ENCODE results near the gene DPP10. TPM values are rescaled to one million over a fixed set of nuclear protein-coding genes. Genes with fewer than 3 reads are reported as not detected.

The DPP10 gene
- total RNA-seq, 1 experiment from 2014 or later, result not detected

- Histone ChIP-seq H3K27ac (ENCODE audit: low read length) (no peak overlapping the region), H3K27me3 (ENCODE audit: control insufficient read depth, insufficient read depth, low read length) (no peaks in the 10 kb centered on the region), H3K4me1 (ENCODE audit: control insufficient read depth, insufficient read depth, low read length) (no peaks in the 10 kb centered on the region), H3K9me3 (ENCODE audit: control insufficient read depth, insufficient read depth, low read depth, low read length) (no peaks in the 10 kb centered on the region), H3K36me3 (ENCODE audit: control insufficient read depth, insufficient read depth, low read length) (no peaks in the 10 kb centered on the region), H3K4me3 (ENCODE audit: low read depth in 2 of 2, low read length in 2 of 2) (no peak overlapping the region)
- in situ Hi-C loops (cut with HindIII; ENCODE audit: low pct_unique_long_range_greater_than_20kb, low sequenced_read_pairs), result no loop called here
- CTCF ChIA-PET, result no interaction called here
- BruUV-seq (replicated peaks), result no TSS peak
- POLR2A ChIA-PET, result no interaction called here
- intact Hi-C loops (cut with micrococcal nuclease; ENCODE audit: unreplicated experiment), result no loop called here
- ATAC-seq, result no peak
- TF ChIP-seq REST (IDR thresholded peaks at IDR 0.05; ENCODE audit: insufficient read depth in 1 of 2, low read depth in 2 of 2, low read length in 1 of 2), result no peak
- no peak for DNase-seq (ENCODE audit: low read depth, low spot score)
Observed at GRCh38 chr2:114797942-114798341, 355.5 kb downstream of the DPP10 start.

- ChIA-PET CTCF (no interaction called here), POLR2A (no interaction called here)
- Histone ChIP-seq H3K36me3 (ENCODE audit: control insufficient read depth, insufficient read depth, low read length) (no peaks in the 10 kb centered on the region), H3K27me3 (ENCODE audit: control insufficient read depth, insufficient read depth, low read length) (no peaks in the 10 kb centered on the region), H3K4me1 (ENCODE audit: control insufficient read depth, insufficient read depth, low read length) (no peaks in the 10 kb centered on the region), H3K4me3 (ENCODE audit: low read depth in 2 of 2, low read length in 2 of 2) (no peak overlapping the region), H3K27ac (ENCODE audit: low read length) (no peak overlapping the region), H3K9me3 (ENCODE audit: control insufficient read depth, insufficient read depth, low read depth, low read length) (no peaks in the 10 kb centered on the region)
- in situ Hi-C loops (cut with HindIII; ENCODE audit: low pct_unique_long_range_greater_than_20kb, low sequenced_read_pairs) (no loop called here), intact Hi-C loops (cut with micrococcal nuclease; ENCODE audit: unreplicated experiment) (no loop called here)
- BruUV-seq (replicated peaks), result no TSS peak
- DNase-seq (ENCODE audit: low read depth, low spot score), result no peak
- no peak for TF ChIP-seq REST (IDR thresholded peaks at IDR 0.05; ENCODE audit: insufficient read depth in 1 of 2, low read depth in 2 of 2, low read length in 1 of 2)
- TF ChIP-seq CTCF (IDR thresholded peaks at IDR 0.05), result no peak
- no peak for ATAC-seq
Observed at GRCh38 chr2:114800371-114800770, 357.9 kb downstream of the DPP10 start.

- no TSS peak for BruUV-seq (replicated peaks)
Observed at GRCh38 chr2:114805195-114805594, 362.8 kb downstream of the DPP10 start.

More at GRCh38 chr2:114805195-114805594, 362.8 kb downstream of the DPP10 start:
- CTCF ChIA-PET, result no interaction called here
- Histone ChIP-seq H3K27ac (ENCODE audit: low read length) (no peak overlapping the region), H3K27me3 (ENCODE audit: control insufficient read depth, insufficient read depth, low read length) (no peaks in the 10 kb centered on the region), H3K36me3 (ENCODE audit: control insufficient read depth, insufficient read depth, low read length) (no peaks in the 10 kb centered on the region), H3K4me3 (ENCODE audit: low read depth in 2 of 2, low read length in 2 of 2) (no peak overlapping the region), H3K9me3 (ENCODE audit: control insufficient read depth, insufficient read depth, low read depth, low read length) (no peaks in the 10 kb centered on the region), H3K4me1 (ENCODE audit: control insufficient read depth, insufficient read depth, low read length) (no peaks in the 10 kb centered on the region)
- POLR2A ChIA-PET, result no interaction called here
- no peak for DNase-seq (ENCODE audit: low read depth, low spot score)
- intact Hi-C loops (cut with micrococcal nuclease; ENCODE audit: unreplicated experiment) (no loop called here), in situ Hi-C loops (cut with HindIII; ENCODE audit: low pct_unique_long_range_greater_than_20kb, low sequenced_read_pairs) (no loop called here)
- TF ChIP-seq POLR2AphosphoS5 (IDR thresholded peaks at IDR 0.05; ENCODE audit: low read depth, low read length), result no peak
- no peak for TF ChIP-seq CTCF (IDR thresholded peaks at IDR 0.05)
- TF ChIP-seq REST (IDR thresholded peaks at IDR 0.05; ENCODE audit: insufficient read depth in 1 of 2, low read depth in 2 of 2, low read length in 1 of 2), result no peak
- no peak for TF ChIP-seq TCF7L2 (IDR thresholded peaks at IDR 0.05; ENCODE audit: low read depth, low read length)
- no peak for TF ChIP-seq SIN3A (IDR thresholded peaks at IDR 0.05; ENCODE audit: borderline replicate concordance, insufficient read depth, low read depth, low read length)
- ATAC-seq, result no peak
